Measurements from ENCODE around the gene PLXNA1.

The PLXNA1 gene

DNA sequence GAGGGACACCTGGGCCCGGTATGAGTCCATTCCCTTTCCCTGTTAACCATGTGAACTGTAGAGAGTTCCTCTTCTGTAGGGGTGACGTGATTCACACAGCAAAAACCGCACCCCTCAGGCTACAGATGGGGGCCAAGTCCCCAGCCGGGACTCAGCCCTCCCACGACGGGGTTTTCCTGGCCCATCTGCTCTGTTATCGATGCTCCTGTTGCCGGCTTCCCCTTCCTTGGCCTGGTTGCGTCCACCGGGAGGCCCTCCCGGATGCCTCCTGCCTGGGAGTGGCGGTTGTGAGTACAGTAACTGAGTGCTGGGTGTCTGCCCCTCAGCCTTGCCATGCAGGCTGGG, 817 bp upstream of the PLXNA1 start:
- DNase-seq (no peak), ATAC-seq (ENCODE audit: insufficient read depth, low read depth) (peak; percentile 8; the same call in 2 of the 3 replicates)
- TF ChIP-seq EZH2 (IDR thresholded peaks at IDR 0.05; ENCODE audit: borderline replicate concordance, low read depth, low read length, severe bottlenecking) = no peak
- TF ChIP-seq, protein P1, sequence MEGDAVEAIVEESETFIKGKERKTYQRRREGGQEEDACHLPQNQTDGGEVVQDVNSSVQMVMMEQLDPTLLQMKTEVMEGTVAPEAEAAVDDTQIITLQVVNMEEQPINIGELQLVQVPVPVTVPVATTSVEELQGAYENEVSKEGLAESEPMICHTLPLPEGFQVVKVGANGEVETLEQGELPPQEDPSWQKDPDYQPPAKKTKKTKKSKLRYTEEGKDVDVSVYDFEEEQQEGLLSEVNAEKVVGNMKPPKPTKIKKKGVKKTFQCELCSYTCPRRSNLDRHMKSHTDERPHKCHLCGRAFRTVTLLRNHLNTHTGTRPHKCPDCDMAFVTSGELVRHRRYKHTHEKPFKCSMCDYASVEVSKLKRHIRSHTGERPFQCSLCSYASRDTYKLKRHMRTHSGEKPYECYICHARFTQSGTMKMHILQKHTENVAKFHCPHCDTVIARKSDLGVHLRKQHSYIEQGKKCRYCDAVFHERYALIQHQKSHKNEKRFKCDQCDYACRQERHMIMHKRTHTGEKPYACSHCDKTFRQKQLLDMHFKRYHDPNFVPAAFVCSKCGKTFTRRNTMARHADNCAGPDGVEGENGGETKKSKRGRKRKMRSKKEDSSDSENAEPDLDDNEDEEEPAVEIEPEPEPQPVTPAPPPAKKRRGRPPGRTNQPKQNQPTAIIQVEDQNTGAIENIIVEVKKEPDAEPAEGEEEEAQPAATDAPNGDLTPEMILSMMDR (IDR thresholded peaks at IDR 0.05; ENCODE audit: borderline replicate concordance, extremely low read depth, low read length, poor library complexity, severe bottlenecking) = no peak
- Histone ChIP-seq H3K27ac (ENCODE audit: low read length) (peak overlapping the region; percentile 58), H2AFZ (ENCODE audit: low read depth, low read length) (peak overlapping the region; percentile 96), H3K4me2 (ENCODE audit: insufficient read depth, low read length) (peak overlapping the region; percentile 96), H4K20me1 (ENCODE audit: insufficient read depth, low read length) (peaks cover 35% of the 10 kb centered on the region), H3K4me3 (ENCODE audit: low read depth in 1 of 2, low read length in 2 of 2) (peak overlapping the region in 1 of 2 experiments; percentile 72; a peak in 3 of 4 replicates), H3K9ac (ENCODE audit: low read depth, low read length) (peak overlapping the region; percentile 60), H3K79me2 (ENCODE audit: insufficient read depth, low read length) (peaks cover 37% of the 10 kb centered on the region), H3K9me3 (ENCODE audit: insufficient read depth, low read length, severe bottlenecking) (no peaks in the 10 kb centered on the region), H3K4me1 (ENCODE audit: insufficient read depth, low read length) (peaks cover 29% of the 10 kb centered on the region), H3K36me3 (ENCODE audit: insufficient read depth, low read length) (no peaks in the 10 kb centered on the region), H3K27me3 (ENCODE audit: insufficient read depth, low read length, poor library complexity) (peaks cover 7% of the 10 kb centered on the region)

DNA sequence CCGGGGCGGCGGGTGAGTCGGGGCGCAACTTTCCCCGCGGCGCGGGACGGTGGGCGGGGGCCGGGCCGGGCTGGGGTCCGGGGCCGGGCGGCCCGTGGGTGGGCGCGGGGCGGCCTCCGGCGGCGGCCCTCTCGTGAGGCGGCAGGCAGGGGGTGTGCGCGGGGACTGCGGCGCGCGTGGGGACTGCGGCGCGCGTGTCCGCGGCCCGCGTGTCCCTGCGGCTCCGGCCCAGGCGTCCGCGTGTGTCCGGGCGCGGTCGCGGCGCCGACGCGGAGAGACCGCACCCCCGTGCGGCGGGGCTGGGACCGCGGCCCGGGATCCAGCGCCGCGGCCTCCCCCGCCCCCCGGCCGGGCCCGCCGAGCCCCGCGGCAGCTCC, 349 bp downstream of the PLXNA1 start:
- H3K4me1 ChIP-seq (ENCODE audit: insufficient read depth, low read length) = peaks cover 29% of the 10 kb centered on the region
- no peak for DNase-seq
- H3K79me2 ChIP-seq (ENCODE audit: insufficient read depth, low read length) = peaks cover 48% of the 10 kb centered on the region
- ATAC-seq (ENCODE audit: insufficient read depth, low read depth) = no peak
- H3K9me3 ChIP-seq (ENCODE audit: insufficient read depth, low read length, severe bottlenecking) = no peaks in the 10 kb centered on the region
- H3K4me3 ChIP-seq (ENCODE audit: low read depth in 1 of 2, low read length in 2 of 2) = peak overlapping the region in 1 of 2 experiments; percentile 76; a peak in 3 of 4 replicates
- no peak overlapping the region for H3K27ac ChIP-seq (ENCODE audit: low read length)
- H3K9ac ChIP-seq (ENCODE audit: low read depth, low read length) = peak overlapping the region; percentile 75
- peak overlapping the region; percentile 38; the same call in 1 of the 2 replicates for H2AFZ ChIP-seq (ENCODE audit: low read depth, low read length)
- H3K36me3 ChIP-seq (ENCODE audit: insufficient read depth, low read length) = peaks cover 5% of the 10 kb centered on the region
- H4K20me1 ChIP-seq (ENCODE audit: insufficient read depth, low read length) = peaks cover 46% of the 10 kb centered on the region
- no peak for TF ChIP-seq EZH2 (IDR thresholded peaks at IDR 0.05; ENCODE audit: borderline replicate concordance, low read depth, low read length, severe bottlenecking)
- TF ChIP-seq, protein P1 (IDR thresholded peaks at IDR 0.05; ENCODE audit: borderline replicate concordance, extremely low read depth, low read length, poor library complexity, severe bottlenecking) = peak; percentile 8
- peak overlapping the region; percentile 96 for H3K4me2 ChIP-seq (ENCODE audit: insufficient read depth, low read length)
- peaks cover 7% of the 10 kb centered on the region for H3K27me3 ChIP-seq (ENCODE audit: insufficient read depth, low read length, poor library complexity)

DNA sequence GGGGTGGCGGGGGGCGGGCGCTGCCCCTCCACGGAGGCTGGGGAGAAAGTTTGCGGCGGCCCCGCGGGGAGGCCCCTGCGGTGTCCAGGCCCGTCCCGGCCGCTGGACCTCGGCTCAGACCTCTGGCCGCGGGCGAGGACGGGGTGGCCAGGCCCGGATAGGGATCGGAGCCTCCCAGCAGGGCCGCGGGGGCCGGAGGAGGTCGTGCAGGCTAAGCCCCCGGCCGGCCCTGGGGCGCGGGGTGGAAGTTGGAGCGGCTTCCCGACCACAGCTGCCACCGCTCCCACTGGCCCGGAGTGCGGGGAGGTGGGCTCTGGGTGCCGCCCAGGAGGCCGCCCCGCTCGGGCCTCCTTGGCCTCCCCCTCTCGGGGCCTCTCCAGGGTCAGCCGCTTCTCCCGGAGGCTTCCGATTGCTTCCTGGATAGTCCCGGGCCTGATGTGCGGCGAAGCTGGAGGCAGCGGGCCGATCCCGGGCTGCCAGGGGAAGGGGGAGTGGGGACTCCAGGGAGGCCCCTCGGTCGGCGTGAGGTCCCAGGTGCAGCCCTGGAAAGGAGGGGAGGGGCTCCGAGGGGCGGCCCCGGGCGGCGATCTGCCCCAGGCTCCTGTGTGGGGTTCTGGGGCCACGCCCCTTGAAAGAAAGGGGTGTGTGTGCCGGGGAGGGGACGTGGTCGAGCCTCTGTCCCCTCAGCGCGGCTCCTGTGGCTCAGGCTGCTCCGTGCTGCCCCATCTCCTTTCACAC, 907 bp downstream of the PLXNA1 start:
- H3K4me1 ChIP-seq (ENCODE audit: insufficient read depth, low read length) = peaks cover 29% of the 10 kb centered on the region
- H2AFZ ChIP-seq (ENCODE audit: low read depth, low read length) = peak overlapping the region; percentile 38; the same call in 1 of the 2 replicates
- H3K27me3 ChIP-seq (ENCODE audit: insufficient read depth, low read length, poor library complexity) = peaks cover 7% of the 10 kb centered on the region
- H3K4me2 ChIP-seq (ENCODE audit: insufficient read depth, low read length) = peak overlapping the region; percentile 96
- no peak overlapping the region; the same call in 1 of the 2 replicates for H3K27ac ChIP-seq (ENCODE audit: low read length)
- peaks cover 52% of the 10 kb centered on the region for H4K20me1 ChIP-seq (ENCODE audit: insufficient read depth, low read length)
- H3K36me3 ChIP-seq (ENCODE audit: insufficient read depth, low read length) = peaks cover 10% of the 10 kb centered on the region
- no peaks in the 10 kb centered on the region for H3K9me3 ChIP-seq (ENCODE audit: insufficient read depth, low read length, severe bottlenecking)
- peaks cover 53% of the 10 kb centered on the region for H3K79me2 ChIP-seq (ENCODE audit: insufficient read depth, low read length)
- TF ChIP-seq, protein P1 (IDR thresholded peaks at IDR 0.05; ENCODE audit: borderline replicate concordance, extremely low read depth, low read length, poor library complexity, severe bottlenecking) = no peak
- TF ChIP-seq EZH2 (IDR thresholded peaks at IDR 0.05; ENCODE audit: borderline replicate concordance, low read depth, low read length, severe bottlenecking) = no peak
- ATAC-seq (ENCODE audit: insufficient read depth, low read depth) (peak; percentile 18; the same call in 2 of the 3 replicates), DNase-seq (peak; percentile 38)
- peak overlapping the region; percentile 41 to 76; a peak in 3 of 4 replicates for H3K4me3 ChIP-seq (ENCODE audit: low read depth in 1 of 2, low read length in 2 of 2)
- H3K9ac ChIP-seq (ENCODE audit: low read depth, low read length) = peak overlapping the region; percentile 75

Data from DND-41 (cell line).